Activated CD4-positive, alpha-beta T cell treated with anti-CD3 and anti-CD28 coated beads, Interleukin-2, amount 10 ng/mL, durations not matched to agents 24 days and 14 days (primary cell): ENCODE measurements around the gene NISCH. TPM values are rescaled to one million over a fixed set of nuclear protein-coding genes. Genes with fewer than 3 reads are reported as not detected.

ENCODE experiments used
- DNase-seq: peaks from one replicate; pipeline ENCODE4 v3.0.0; 2022
- H3K27ac Mint-ChIP-seq: one replicate; pipeline ENCODE4 v1.8.0; 2022; ENCODE audit warnings: mild to moderate bottlenecking, mixed read lengths
- H3K27me3 Mint-ChIP-seq: one replicate; pipeline ENCODE4 v1.8.0; 2022; ENCODE audit warnings: mixed read lengths
- H3K36me3 Mint-ChIP-seq: one replicate; pipeline ENCODE4 v1.8.0; 2022; ENCODE audit warnings: low read depth, mild to moderate bottlenecking, mixed read lengths
- H3K4me1 Mint-ChIP-seq: one replicate; pipeline ENCODE4 v1.8.0; 2021; ENCODE audit warnings: mixed read lengths
- H3K4me3 Mint-ChIP-seq: one replicate; pipeline ENCODE4 v1.8.0; 2022; ENCODE audit warnings: mild to moderate bottlenecking, moderate library complexity, mixed read lengths
- H3K9me3 Mint-ChIP-seq: one replicate; pipeline ENCODE4 v1.8.0; 2021; ENCODE audit warnings: mixed read lengths
- intact Hi-C: fragments of 100-400 bp; cut with micrococcal nuclease; formaldehyde crosslinking; loops from one replicate; pipeline ENCODE4 v1.15.1; 2023
- total RNA-seq: library from RNA; stranded (reverse); gene quantifications from 2 replicates; pipeline ENCODE4 v1.2.3, GENCODE V29; 2022

Gene NISCH
- total RNA-seq, 1 donor from 2014 or later = 72.6 TPM

DNA sequence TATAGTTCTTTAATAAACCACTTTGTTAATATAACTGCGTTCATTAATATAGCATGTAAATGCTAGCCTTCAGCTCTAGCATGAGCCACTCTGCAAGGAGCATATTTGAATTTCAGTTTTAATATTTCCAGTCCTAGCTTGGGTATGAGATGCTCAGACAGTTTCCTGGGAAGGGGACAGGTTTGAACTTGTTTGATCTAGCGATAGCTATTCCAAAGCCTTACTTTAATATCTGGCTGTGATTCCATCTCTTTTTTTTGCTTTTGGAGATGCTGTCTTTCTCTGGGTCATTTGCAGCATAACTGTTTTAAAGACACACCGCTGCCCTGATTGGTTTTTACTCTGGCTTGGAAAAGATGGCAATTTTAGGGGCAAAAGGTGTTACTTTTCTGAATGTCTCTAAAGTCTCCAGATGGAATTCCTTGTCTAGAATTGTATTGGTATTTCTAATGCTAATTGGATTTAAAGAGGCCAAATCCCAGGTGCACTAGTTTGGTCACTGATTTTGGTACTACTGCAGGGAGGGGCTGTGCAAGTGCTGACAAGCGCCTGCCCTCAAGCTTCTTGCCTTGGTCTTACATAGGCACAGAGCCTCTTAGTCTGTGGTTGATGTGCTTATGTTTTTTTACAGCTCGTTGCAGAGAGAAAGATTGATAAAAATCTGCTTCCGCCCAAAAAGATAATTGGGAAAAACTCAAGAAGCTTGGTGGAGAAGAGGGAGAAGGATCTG, 2.8 kb downstream of the NISCH start:
- Mint-ChIP-seq H3K36me3 (peaks cover 40% of the 10 kb centered on the region), H3K27ac (no peak overlapping the region), H3K4me3 (peak overlapping the region; percentile 35), H3K9me3 (no peaks in the 10 kb centered on the region), H3K4me1 (peaks cover 31% of the 10 kb centered on the region), H3K27me3 (no peaks in the 10 kb centered on the region)
- DNase-seq = no peak
- intact Hi-C loops = loop anchor here (10.0 kb wide), 2 partner anchors 227 to 233 kb away; partner anchors contain the start of genes GNL3, PBRM1 and TLR9

DNA sequence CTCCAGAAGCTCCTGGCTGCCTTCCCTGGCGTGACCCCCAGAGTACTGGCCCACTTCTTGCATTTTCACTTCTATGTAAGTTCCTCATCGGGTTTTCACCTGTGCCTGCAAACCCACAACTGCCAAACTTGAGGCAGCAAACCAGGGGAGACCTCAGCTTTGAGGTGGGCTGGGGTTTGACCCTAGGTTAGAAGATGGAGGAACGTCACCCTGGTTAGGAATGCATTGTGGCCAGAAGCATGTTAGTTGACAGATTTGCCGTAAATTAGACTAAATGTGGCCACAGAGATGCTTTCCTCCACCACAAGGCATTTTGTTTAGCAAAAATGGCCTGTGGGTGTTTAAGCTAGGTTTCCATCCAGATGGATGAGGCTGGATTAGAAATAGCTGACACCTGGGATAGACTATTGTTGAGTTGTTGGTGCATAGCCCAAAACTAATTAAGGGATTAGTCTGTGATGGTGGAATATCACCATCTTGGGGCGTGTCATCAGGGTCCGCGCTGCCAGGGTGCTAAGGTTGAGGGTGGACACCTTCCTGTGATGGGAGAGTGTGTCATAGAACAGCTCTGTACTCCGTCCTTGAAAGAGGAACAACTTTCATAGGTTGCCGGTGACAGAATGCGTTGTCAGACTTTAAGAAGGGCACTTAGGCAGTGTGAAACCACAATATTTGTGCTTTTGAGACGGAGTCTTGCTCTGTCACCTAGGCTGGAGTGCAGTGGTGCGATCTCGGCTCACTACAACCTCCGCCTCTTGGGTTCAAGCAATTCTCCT, 3.6 kb downstream of the NISCH start:
- peaks cover 43% of the 10 kb centered on the region for H3K36me3 Mint-ChIP-seq
- intact Hi-C loops = loop anchor here (10.0 kb wide), 2 partner anchors 226 to 234 kb away; partner anchors contain the start of genes GNL3, PBRM1 and TLR9
- DNase-seq = no peak

DNA sequence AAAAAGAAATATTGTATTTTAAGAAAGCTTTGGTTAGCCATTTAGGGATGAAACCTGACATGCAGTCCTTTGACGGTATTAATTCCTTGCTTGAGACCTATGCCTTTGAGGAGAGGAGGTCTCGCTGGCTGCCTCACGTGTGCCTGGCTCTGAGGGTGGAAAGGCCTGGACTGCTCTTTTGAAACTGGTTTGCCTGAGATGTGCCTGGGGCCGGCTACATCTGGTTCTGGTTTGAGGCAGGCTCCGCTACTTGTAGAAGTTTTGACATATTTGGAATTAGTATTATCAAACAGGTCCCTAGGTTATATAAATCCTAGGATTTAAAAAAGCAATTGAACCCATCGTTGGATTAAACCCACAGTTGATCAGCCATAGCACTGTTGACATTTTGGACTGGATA, 6.5 kb downstream of the NISCH start:
- no peak for DNase-seq
- intact Hi-C loops = no loop called here
- no peak overlapping the region for H3K4me3 Mint-ChIP-seq
- H3K27me3 Mint-ChIP-seq = no peaks in the 10 kb centered on the region
- no peaks in the 10 kb centered on the region for H3K9me3 Mint-ChIP-seq
- H3K36me3 Mint-ChIP-seq = peaks cover 51% of the 10 kb centered on the region
- peaks cover 11% of the 10 kb centered on the region for H3K4me1 Mint-ChIP-seq
- H3K27ac Mint-ChIP-seq = no peak overlapping the region

More for the DNA sequence above, 3.6 kb downstream of the NISCH start:
- Mint-ChIP-seq H3K4me3 (no peak overlapping the region), H3K4me1 (peaks cover 27% of the 10 kb centered on the region), H3K9me3 (no peaks in the 10 kb centered on the region), H3K27ac (no peak overlapping the region), H3K27me3 (no peaks in the 10 kb centered on the region)

DNA sequence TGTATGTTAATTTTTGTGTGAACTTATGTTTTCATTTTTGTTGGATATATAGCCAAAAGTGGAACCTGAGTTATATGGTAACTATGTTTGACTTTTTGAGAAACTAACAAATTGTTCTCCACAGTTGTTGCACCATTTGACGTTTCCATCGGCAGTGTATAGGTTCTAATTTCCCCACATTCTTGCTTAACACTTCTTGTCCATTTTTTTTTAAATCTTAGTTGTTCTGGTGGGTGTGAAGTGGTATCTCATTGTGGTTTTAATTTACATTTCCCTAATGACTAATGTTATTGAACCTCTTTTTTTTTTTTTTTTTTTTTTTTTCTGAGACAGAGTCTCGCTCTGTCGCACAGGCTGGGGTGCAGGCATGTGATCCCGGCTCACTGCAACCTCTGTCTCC, 8.0 kb downstream of the NISCH start:
- Mint-ChIP-seq H3K27me3 (no peaks in the 10 kb centered on the region), H3K27ac (no peak overlapping the region), H3K36me3 (peaks cover 41% of the 10 kb centered on the region), H3K9me3 (no peaks in the 10 kb centered on the region), H3K4me1 (peaks cover 6% of the 10 kb centered on the region), H3K4me3 (no peak overlapping the region)
- no peak for DNase-seq
- intact Hi-C loops = no loop called here

DNA sequence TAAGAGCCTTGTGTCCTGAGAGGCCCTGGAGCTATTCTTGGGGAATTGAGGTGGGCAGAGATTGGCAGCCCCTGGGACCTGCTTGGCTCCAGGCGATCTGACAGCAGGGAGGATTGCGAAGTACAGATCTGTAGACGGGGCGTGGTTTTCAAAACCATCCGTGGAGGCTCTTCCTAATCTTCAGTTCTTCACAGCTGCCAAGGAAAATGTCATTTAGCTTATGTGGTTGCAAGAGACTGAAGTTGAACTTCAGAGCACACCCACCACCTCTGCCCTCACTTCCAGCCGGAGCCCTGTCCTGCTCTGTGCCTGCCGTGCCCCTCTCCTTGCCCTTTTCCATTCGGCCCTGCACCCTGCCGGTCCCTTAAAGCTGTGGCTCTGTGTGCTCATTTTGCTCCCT, 12.9 kb downstream of the NISCH start:
- Mint-ChIP-seq H3K36me3 (peaks cover 25% of the 10 kb centered on the region), H3K4me3 (no peak overlapping the region), H3K27me3 (no peaks in the 10 kb centered on the region), H3K27ac (no peak overlapping the region), H3K4me1 (peaks cover 4% of the 10 kb centered on the region), H3K9me3 (no peaks in the 10 kb centered on the region)
- DNase-seq = no peak
- intact Hi-C loops = no loop called here

DNA sequence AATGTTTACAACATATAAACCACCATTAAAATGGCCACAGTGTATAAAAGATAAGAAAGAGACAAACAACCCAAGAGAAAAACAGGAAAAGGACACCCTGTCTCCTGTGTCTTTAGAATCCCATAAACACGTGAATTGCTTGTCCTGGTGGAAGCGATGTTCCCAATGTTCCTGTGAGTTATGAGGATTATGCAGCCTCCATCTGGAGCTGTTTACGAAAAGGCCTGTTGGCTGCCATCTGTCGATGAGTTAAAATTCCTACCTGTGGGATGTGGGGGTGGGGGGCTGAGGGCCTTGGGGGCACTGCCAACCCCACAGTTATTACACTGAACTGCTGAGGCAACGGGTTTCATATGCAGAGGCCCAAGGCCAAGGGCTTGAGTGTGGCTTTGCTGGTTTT, 13.6 kb downstream of the NISCH start:
- peaks cover 4% of the 10 kb centered on the region for H3K4me1 Mint-ChIP-seq
- intact Hi-C loops = no loop called here
- H3K27ac Mint-ChIP-seq = no peak overlapping the region
- H3K27me3 Mint-ChIP-seq = no peaks in the 10 kb centered on the region
- DNase-seq = no peak
- H3K4me3 Mint-ChIP-seq = no peak overlapping the region
- H3K9me3 Mint-ChIP-seq = no peaks in the 10 kb centered on the region
- H3K36me3 Mint-ChIP-seq = peaks cover 30% of the 10 kb centered on the region

DNA sequence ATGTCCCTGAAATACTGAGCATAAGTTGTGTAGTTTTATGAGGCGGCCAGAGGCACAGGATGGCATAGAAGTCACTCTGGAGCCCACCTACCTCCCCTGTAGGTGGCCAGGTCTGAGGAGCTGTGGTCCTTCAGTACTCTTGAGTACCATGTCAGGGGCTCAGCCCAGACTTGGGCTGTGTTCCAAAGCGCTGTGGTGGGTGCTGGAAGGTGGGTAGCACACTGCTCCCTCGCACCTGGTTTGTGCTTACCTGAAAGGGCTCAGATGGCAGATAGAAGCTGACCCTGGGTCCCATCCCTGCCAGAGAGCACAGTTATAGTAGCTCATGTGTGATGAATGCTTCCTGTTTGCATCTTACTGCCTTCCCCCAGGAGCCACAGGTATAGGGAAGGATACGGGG, 15.5 kb downstream of the NISCH start:
- Mint-ChIP-seq H3K4me3 (no peak overlapping the region), H3K9me3 (no peaks in the 10 kb centered on the region), H3K36me3 (peaks cover 34% of the 10 kb centered on the region), H3K27ac (no peak overlapping the region), H3K4me1 (peaks cover 4% of the 10 kb centered on the region), H3K27me3 (no peaks in the 10 kb centered on the region)
- no peak for DNase-seq
- intact Hi-C loops = no loop called here

DNA sequence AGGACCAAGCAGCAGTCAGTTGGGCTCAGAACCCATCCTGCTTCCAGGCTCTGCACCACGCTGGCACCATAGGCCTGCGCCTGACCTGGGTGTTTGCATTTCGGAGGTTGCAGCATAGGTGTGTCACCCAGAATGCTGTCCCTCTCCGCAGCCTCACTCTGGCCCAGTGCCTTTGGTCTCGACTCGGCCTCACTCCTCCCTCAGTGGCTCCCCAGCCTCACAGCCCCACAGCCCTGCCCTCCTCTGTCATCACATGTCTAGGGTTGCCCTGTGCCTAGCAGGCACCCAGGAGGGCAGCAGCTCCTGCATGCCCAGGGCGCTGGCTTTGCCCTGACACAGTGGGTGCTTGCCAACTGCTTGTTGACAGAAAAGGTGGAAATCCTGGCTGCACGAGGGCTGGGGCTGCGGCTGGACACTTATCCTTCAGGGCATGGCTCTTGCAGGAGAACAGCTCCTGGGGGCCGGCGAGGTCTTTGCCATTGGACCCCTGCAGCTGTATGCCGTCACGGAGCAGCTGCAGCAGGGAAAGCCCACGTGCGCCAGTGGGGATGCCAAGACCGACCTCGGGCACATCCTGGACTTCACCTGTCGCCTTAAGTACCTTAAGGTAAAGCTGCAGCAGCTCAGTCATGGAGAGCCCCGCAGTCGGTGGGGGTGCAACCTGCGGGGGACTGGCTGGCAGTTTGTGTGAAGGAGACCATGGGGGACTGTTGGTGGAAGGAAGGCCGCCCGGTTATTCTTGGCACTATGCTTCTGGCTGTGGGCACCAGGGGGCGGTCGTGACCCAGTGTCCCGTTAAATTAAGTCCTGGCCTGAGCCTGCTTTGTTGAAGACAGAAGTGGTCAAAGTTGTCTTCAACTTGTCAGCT, 16.2 kb downstream of the NISCH start:
- intact Hi-C loops = no loop called here
- H3K36me3 Mint-ChIP-seq = peaks cover 35% of the 10 kb centered on the region

DNA sequence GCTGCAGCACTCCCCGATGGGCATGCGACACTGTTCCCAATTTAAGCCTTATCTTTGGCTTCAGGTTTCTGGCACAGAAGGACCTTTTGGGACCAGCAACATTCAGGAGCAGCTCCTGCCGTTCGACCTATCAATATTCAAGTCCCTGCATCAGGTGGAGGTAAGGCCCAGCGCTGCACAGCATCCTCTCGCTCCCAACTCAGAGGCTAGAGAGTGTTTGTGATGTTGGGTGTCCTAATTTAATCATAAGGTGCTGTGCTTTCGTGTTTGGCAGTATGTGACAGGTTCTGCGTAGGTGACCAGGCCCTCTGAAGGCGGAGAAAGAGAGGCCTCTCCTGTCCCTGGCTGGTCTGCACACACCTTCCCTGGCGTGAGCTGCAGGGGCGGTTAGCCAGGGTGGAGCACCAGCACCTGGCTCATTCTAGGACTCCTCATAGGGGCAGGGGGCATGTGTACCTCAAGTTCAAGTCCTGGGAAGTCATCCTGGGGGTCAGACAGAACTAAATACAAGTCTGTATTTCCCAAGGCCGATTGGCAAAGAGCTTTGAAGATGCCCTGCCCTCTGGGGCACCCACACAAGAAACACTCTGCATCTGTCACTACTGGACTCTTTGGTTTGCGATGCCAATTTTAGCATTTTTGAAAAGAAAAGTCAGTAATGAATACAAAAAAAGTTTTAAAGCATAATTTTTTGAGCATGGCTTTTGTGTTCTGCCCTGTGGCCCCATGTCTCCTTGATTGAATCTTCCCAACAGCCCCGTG, 17.0 kb downstream of the NISCH start:
- intact Hi-C loops = no loop called here
- no peak overlapping the region for H3K27ac Mint-ChIP-seq
- peaks cover 39% of the 10 kb centered on the region for H3K36me3 Mint-ChIP-seq
- H3K4me3 Mint-ChIP-seq = no peak overlapping the region
- H3K9me3 Mint-ChIP-seq = no peaks in the 10 kb centered on the region
- peaks cover 4% of the 10 kb centered on the region for H3K4me1 Mint-ChIP-seq
- no peak for DNase-seq
- H3K27me3 Mint-ChIP-seq = no peaks in the 10 kb centered on the region

More for the DNA sequence above, 16.2 kb downstream of the NISCH start:
- DNase-seq = peak; percentile 75
- H3K27me3 Mint-ChIP-seq = no peaks in the 10 kb centered on the region
- H3K4me1 Mint-ChIP-seq = peaks cover 4% of the 10 kb centered on the region
- H3K9me3 Mint-ChIP-seq = no peaks in the 10 kb centered on the region
- H3K4me3 Mint-ChIP-seq = no peak overlapping the region
- no peak overlapping the region for H3K27ac Mint-ChIP-seq

DNA sequence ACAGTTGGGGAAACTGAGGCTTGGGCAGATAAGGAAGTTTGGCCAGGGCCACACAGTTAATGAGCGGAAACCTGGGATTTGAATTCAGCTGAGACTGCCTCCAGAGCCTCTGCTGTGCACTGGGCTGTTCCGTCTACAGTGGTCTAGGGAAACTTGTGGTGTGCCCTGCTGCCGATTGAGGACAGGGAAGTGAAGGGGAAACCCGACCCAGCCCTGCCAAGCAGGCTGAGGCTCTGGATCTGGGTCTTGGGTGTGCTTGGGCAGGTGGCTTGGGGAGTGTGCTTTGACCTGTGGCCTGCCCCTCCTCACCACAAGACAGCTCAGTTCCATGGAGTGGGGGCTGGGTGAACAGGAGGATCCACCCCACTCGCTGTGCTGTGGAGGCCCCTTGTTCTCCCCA, 17.6 kb downstream of the NISCH start:
- DNase-seq = no peak
- H3K4me3 Mint-ChIP-seq = no peak overlapping the region
- no peaks in the 10 kb centered on the region for H3K9me3 Mint-ChIP-seq
- peaks cover 4% of the 10 kb centered on the region for H3K4me1 Mint-ChIP-seq
- H3K27me3 Mint-ChIP-seq = no peaks in the 10 kb centered on the region
- no peak overlapping the region for H3K27ac Mint-ChIP-seq
- peaks cover 42% of the 10 kb centered on the region for H3K36me3 Mint-ChIP-seq
- intact Hi-C loops = no loop called here

DNA sequence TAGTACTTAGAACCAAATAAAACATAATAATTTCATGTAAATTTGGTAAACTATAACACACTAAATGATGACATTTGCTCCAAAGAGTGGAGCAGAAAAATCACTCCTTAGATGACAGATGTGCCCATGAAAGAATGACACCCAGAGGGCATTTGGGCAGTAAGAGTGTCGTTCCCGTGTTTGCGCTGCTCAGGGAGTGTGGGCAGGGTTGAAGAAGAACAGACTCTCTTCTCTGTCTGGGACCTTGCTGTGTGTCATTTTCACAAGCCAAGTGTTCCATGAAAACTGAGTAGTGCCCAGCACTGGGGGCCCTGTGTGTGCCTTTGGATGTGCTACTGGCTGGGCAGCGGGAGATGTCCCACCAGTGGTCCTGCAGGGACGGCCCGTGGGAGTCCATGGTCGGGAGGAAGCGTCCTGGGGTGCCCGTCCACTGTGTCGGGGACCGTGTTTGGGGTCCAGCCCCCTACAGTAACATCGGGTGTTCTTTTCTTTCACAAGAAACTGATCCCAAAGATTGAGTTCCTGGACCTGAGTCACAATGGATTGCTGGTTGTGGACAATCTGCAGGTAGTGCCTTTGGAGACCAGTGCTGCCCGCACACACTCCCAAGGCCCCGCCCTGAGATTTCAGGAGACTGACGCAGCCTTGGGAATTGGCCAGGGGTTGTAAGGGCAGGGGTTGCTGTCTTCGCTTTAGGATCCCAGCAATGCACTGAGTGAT, 21.8 kb downstream of the NISCH start:
- Mint-ChIP-seq H3K9me3 (no peaks in the 10 kb centered on the region), H3K4me3 (no peak overlapping the region), H3K4me1 (no peaks in the 10 kb centered on the region), H3K27me3 (no peaks in the 10 kb centered on the region), H3K36me3 (peaks cover 62% of the 10 kb centered on the region), H3K27ac (no peak overlapping the region)
- intact Hi-C loops = no loop called here
- no peak for DNase-seq

DNA sequence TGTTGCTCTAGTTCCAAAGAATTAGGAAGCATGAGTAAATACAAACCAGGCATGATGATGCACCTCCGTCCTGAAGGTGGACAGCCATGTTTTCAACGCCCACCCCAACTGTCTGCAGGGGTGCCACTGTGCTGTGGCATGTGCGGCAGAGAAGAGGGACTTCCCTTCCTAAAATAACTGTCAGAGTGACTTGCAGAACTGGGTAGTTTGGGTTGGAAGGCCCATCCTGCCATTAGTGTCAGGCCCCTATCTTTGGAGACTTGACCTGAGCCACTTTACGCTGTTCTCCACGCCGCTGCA, 22.3 kb downstream of the NISCH start:
- intact Hi-C loops = no loop called here
- Mint-ChIP-seq H3K27me3 (no peaks in the 10 kb centered on the region), H3K36me3 (peaks cover 63% of the 10 kb centered on the region), H3K4me3 (no peak overlapping the region), H3K27ac (no peak overlapping the region), H3K4me1 (no peaks in the 10 kb centered on the region), H3K9me3 (no peaks in the 10 kb centered on the region)
- DNase-seq = no peak
